SK-N-SH treated with all-trans-retinoic acid at 6 μM for 48 hours (cell line): Measurements from ENCODE around the gene FTCD.

Source experiments
- ATAC-seq: fragments of 200-7000 bp; cut with Tn5 transposase; 3 replicates; pipeline ENCODE4 v1.9.1; 2020; ENCODE audit warnings: mild to moderate bottlenecking, moderate library complexity
- ARNTL ChIP-seq: fragments of 450-650 bp; formaldehyde crosslinking; IDR thresholded peaks from 2 replicates; pipeline ENCODE4 v1.5.0; 2020; ENCODE audit warnings: low read depth, mild to moderate bottlenecking, moderate library complexity, borderline replicate concordance
- BACH2 ChIP-seq: fragments of 250-450 bp; sonication (Bioruptor Pico); IDR thresholded peaks from 2 replicates; pipeline ENCODE4 v1.9.0; 2021; ENCODE audit warnings: mild to moderate bottlenecking, borderline replicate concordance
- CSDC2 ChIP-seq: fragments of 250-450 bp; sonication (Bioruptor Pico); IDR thresholded peaks from 2 replicates; pipeline ENCODE4 v1.5.0; 2020; ENCODE audit warnings: mild to moderate bottlenecking, moderate library complexity
- ESRRG ChIP-seq: fragments of 250-450 bp; sonication (Bioruptor Pico); IDR thresholded peaks from 2 replicates; pipeline ENCODE4 v1.6.1; 2021; ENCODE audit warnings: mild to moderate bottlenecking
- GLIS3 ChIP-seq: fragments of 250-450 bp; sonication (Bioruptor Pico); IDR thresholded peaks from 2 replicates; pipeline ENCODE4 v1.5.0; 2020; ENCODE audit warnings: mild to moderate bottlenecking, moderate library complexity
- ISL1 ChIP-seq: fragments of 250-450 bp; sonication (Bioruptor Pico); IDR thresholded peaks from 2 replicates; pipeline ENCODE4 v2.1.2; 2022; ENCODE audit warnings: mild to moderate bottlenecking, moderate library complexity
- POU6F1 ChIP-seq: fragments of 250-450 bp; sonication (Bioruptor Pico); IDR thresholded peaks from 2 replicates; pipeline ENCODE4 v1.8.0; 2021; ENCODE audit warnings: low read depth, mild to moderate bottlenecking, moderate library complexity, borderline replicate concordance
- PPARA ChIP-seq: fragments of 250-450 bp; sonication (Bioruptor Pico); IDR thresholded peaks from 2 replicates; pipeline ENCODE4 v1.5.0; 2020; ENCODE audit warnings: mild to moderate bottlenecking, borderline replicate concordance
- RARB ChIP-seq: fragments of 250-450 bp; sonication (Bioruptor Pico); IDR thresholded peaks from 2 replicates; pipeline ENCODE4 v1.8.0; 2021; ENCODE audit warnings: mild to moderate bottlenecking, moderate library complexity
- SNAI2 ChIP-seq: fragments of 250-450 bp; sonication (Bioruptor Pico); IDR thresholded peaks from 2 replicates; pipeline ENCODE4 v1.5.0; 2020; ENCODE audit warnings: mild to moderate bottlenecking, moderate library complexity
- TCF4 ChIP-seq: fragments of 250-450 bp; sonication (Bioruptor Pico); IDR thresholded peaks from 2 replicates; pipeline ENCODE4 v1.8.0; 2021; ENCODE audit warnings: mild to moderate bottlenecking, moderate library complexity, borderline replicate concordance
- TOX ChIP-seq: fragments of 250-450 bp; sonication (Bioruptor Pico); IDR thresholded peaks from 2 replicates; pipeline ENCODE4 v1.8.0; 2021; ENCODE audit warnings: mild to moderate bottlenecking, moderate library complexity, borderline replicate concordance
- ZC3H10 ChIP-seq: fragments of 250-450 bp; sonication (Bioruptor Pico); IDR thresholded peaks from 2 replicates; pipeline ENCODE4 v1.5.1; 2021; ENCODE audit warnings: mild to moderate bottlenecking, moderate library complexity
- ZFP3 ChIP-seq: fragments of 250-450 bp; sonication (Bioruptor Pico); IDR thresholded peaks from 2 replicates; pipeline ENCODE4 v1.5.0; 2020; ENCODE audit warnings: mild to moderate bottlenecking, moderate library complexity
- ZFP30 ChIP-seq: fragments of 450-650 bp; formaldehyde crosslinking; IDR thresholded peaks from 2 replicates; pipeline ENCODE4 v1.5.0; 2022; ENCODE audit warnings: mild to moderate bottlenecking, moderate library complexity
- ZNF565 ChIP-seq: fragments of 450-650 bp; formaldehyde crosslinking; conservative IDR thresholded peaks from 2 replicates; pipeline ENCODE4 v1.5.0; 2020; ENCODE audit warnings: low read depth, mild to moderate bottlenecking, moderate library complexity
- ZNF70 ChIP-seq: fragments of 450-650 bp; formaldehyde crosslinking; IDR thresholded peaks from 2 replicates; pipeline ENCODE4 v1.5.0; 2020; ENCODE audit warnings: mild to moderate bottlenecking, moderate library complexity
- ZNF8 ChIP-seq: fragments of 450-650 bp; formaldehyde crosslinking; IDR thresholded peaks from 2 replicates; pipeline ENCODE4 v1.5.0; 2020; ENCODE audit warnings: mild to moderate bottlenecking, moderate library complexity
- TF ChIP-seq, protein P1 (sequence below): fragments of 250-450 bp; sonication (Bioruptor Pico); IDR thresholded peaks from 2 replicates; pipeline ENCODE4 v1.5.1; 2020; ENCODE audit warnings: low read depth, mild to moderate bottlenecking, moderate library complexity
- TF ChIP-seq, protein P2 (sequence below): fragments of 250-450 bp; sonication (Bioruptor Pico); IDR thresholded peaks from 2 replicates; pipeline ENCODE4 v1.5.1; 2021; ENCODE audit warnings: mild to moderate bottlenecking, moderate library complexity
- TF ChIP-seq, protein P3 (sequence below): fragments of 250-450 bp; sonication (Bioruptor Pico); IDR thresholded peaks from 2 replicates; pipeline ENCODE4 v1.8.0; 2020; ENCODE audit warnings: mild to moderate bottlenecking, moderate library complexity, borderline replicate concordance
- TF ChIP-seq, protein P4 (sequence below): fragments of 250-450 bp; sonication (Bioruptor Pico); IDR thresholded peaks from 2 replicates; pipeline ENCODE4 v1.5.0; 2020; ENCODE audit warnings: mild to moderate bottlenecking, moderate library complexity

FTCD gene

DNA sequence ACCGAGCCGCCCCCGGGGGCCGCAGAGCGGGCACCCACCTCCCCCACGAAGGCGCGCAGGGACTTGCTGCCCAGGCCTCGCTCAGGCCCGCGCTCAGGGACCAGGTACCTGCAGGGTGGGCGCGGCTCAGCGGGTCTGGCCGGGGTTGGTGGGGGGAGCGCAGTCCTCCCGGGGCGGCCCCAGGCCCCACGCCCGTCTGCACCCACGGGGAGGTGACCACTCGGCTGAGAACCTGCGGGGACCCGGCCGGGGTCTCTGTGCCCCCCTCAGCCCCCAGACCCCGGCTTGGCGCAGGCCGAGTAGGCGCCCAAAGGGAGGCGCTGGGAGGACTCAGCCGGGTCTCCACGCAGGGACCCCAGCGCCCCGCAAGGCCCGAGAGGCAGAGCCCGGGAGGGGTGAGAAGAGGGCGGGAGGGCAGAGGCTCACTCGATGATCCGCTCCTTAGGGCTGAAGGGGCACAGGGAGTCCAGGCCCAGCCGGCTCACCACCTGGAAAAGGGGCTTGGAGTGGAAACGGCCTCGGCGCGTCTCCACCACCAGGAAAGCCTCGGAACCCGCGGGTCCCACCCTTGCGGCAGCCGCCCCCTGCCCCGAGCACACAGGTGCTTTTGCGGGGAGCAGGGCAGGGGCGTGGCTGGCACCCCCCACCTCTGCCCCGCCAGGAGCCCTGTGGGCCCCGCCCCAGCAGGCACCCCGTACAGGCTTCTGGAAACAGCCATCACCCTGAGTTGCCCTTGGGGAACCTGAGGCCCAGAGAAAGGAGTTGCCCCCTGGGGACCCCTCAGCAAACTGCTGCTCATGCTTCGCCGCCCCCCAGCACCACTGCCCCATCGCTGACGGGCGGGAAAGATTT is 9.3 kb downstream of the FTCD start:
- no peak for ATAC-seq
- TF ChIP-seq ZC3H10 (CRISPR knock-in tag), result no peak
- TF ChIP-seq ZFP3, result no peak
- TF ChIP-seq BACH2, result no peak
- TF ChIP-seq RARB (CRISPR knock-in tag), result no peak
- TF ChIP-seq, protein P1, sequence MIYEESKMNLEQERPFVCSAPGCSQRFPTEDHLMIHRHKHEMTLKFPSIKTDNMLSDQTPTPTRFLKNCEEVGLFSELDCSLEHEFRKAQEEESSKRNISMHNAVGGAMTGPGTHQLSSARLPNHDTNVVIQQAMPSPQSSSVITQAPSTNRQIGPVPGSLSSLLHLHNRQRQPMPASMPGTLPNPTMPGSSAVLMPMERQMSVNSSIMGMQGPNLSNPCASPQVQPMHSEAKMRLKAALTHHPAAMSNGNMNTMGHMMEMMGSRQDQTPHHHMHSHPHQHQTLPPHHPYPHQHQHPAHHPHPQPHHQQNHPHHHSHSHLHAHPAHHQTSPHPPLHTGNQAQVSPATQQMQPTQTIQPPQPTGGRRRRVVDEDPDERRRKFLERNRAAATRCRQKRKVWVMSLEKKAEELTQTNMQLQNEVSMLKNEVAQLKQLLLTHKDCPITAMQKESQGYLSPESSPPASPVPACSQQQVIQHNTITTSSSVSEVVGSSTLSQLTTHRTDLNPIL (CRISPR knock-in tag), result no peak
- TF ChIP-seq, protein P2, sequence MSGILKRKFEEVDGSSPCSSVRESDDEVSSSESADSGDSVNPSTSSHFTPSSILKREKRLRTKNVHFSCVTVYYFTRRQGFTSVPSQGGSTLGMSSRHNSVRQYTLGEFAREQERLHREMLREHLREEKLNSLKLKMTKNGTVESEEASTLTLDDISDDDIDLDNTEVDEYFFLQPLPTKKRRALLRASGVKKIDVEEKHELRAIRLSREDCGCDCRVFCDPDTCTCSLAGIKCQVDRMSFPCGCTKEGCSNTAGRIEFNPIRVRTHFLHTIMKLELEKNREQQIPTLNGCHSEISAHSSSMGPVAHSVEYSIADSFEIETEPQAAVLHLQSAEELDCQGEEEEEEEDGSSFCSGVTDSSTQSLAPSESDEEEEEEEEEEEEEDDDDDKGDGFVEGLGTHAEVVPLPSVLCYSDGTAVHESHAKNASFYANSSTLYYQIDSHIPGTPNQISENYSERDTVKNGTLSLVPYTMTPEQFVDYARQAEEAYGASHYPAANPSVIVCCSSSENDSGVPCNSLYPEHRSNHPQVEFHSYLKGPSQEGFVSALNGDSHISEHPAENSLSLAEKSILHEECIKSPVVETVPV (CRISPR knock-in tag), result no peak
- TF ChIP-seq ZNF70 (CRISPR knock-in tag), result no peak
- no peak for TF ChIP-seq TCF4 (CRISPR knock-in tag)
- TF ChIP-seq SNAI2 (CRISPR knock-in tag), result no peak
- no peak for TF ChIP-seq ZNF565 (CRISPR knock-in tag)
- TF ChIP-seq POU6F1, result no peak
- TF ChIP-seq ESRRG, result no peak
- no peak for TF ChIP-seq ZFP30 (CRISPR knock-in tag)
- TF ChIP-seq PPARA (CRISPR knock-in tag), result no peak
- TF ChIP-seq ARNTL, result no peak

DNA sequence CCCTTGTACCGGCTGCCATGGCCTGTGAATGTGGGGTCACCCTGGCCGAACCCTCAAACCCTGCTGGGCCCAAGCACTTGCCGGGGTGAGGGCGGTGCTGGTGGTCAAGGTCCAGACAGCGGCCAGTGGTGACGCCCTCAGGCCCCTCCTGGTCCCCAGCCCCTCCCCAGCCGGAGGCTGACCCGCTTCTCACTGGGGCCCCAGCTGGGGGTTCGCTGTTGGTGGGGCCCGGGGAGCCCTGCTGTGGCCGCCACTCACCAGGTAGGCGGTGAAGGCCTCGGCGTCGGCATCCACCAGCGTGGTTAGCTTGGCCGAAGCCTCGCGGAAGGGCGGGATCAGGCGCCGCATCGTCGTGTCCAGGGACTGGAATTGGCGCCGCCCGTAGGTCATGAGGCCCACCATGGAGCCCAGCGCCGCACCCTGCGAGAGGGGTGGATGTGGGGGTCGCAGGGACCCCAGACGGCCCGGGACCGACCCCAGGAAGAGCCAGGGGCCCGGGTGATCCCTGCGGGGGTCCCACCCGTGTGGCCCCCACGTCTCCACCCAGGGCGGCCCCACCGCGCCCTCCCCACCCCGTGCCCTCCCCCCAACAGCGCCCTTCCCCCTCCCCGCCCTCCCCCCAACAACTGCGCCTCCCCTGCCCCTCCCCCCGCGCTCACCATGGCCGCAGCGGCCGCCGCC is 10.1 kb downstream of the FTCD start:
- no peak for ATAC-seq
- TF ChIP-seq RARB (CRISPR knock-in tag) (no peak), ZFP3 (no peak), ISL1 (CRISPR knock-in tag) (no peak), GLIS3 (no peak), ZC3H10 (CRISPR knock-in tag) (no peak), ZFP30 (CRISPR knock-in tag) (no peak), ZNF8 (CRISPR knock-in tag) (no peak), BACH2 (no peak), SNAI2 (CRISPR knock-in tag) (no peak), CSDC2 (no peak), ARNTL (no peak), ESRRG (no peak), POU6F1 (no peak), TOX (CRISPR knock-in tag) (no peak), ZNF565 (CRISPR knock-in tag) (no peak), ZNF70 (CRISPR knock-in tag) (no peak)
- TF ChIP-seq, protein P2 (CRISPR knock-in tag), result no peak
- TF ChIP-seq, protein P3, sequence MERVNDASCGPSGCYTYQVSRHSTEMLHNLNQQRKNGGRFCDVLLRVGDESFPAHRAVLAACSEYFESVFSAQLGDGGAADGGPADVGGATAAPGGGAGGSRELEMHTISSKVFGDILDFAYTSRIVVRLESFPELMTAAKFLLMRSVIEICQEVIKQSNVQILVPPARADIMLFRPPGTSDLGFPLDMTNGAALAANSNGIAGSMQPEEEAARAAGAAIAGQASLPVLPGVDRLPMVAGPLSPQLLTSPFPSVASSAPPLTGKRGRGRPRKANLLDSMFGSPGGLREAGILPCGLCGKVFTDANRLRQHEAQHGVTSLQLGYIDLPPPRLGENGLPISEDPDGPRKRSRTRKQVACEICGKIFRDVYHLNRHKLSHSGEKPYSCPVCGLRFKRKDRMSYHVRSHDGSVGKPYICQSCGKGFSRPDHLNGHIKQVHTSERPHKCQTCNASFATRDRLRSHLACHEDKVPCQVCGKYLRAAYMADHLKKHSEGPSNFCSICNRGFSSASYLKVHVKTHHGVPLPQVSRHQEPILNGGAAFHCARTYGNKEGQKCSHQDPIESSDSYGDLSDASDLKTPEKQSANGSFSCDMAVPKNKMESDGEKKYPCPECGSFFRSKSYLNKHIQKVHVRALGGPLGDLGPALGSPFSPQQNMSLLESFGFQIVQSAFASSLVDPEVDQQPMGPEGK, result no peak
- TF ChIP-seq, protein P1 (CRISPR knock-in tag), result no peak
- TF ChIP-seq, protein P4, sequence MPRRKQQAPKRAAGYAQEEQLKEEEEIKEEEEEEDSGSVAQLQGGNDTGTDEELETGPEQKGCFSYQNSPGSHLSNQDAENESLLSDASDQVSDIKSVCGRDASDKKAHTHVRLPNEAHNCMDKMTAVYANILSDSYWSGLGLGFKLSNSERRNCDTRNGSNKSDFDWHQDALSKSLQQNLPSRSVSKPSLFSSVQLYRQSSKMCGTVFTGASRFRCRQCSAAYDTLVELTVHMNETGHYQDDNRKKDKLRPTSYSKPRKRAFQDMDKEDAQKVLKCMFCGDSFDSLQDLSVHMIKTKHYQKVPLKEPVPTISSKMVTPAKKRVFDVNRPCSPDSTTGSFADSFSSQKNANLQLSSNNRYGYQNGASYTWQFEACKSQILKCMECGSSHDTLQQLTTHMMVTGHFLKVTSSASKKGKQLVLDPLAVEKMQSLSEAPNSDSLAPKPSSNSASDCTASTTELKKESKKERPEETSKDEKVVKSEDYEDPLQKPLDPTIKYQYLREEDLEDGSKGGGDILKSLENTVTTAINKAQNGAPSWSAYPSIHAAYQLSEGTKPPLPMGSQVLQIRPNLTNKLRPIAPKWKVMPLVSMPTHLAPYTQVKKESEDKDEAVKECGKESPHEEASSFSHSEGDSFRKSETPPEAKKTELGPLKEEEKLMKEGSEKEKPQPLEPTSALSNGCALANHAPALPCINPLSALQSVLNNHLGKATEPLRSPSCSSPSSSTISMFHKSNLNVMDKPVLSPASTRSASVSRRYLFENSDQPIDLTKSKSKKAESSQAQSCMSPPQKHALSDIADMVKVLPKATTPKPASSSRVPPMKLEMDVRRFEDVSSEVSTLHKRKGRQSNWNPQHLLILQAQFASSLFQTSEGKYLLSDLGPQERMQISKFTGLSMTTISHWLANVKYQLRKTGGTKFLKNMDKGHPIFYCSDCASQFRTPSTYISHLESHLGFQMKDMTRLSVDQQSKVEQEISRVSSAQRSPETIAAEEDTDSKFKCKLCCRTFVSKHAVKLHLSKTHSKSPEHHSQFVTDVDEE (CRISPR knock-in tag), result no peak
